ENCODE measurements around the gene MCFD2.

- TF ChIP-seq, protein P1, sequence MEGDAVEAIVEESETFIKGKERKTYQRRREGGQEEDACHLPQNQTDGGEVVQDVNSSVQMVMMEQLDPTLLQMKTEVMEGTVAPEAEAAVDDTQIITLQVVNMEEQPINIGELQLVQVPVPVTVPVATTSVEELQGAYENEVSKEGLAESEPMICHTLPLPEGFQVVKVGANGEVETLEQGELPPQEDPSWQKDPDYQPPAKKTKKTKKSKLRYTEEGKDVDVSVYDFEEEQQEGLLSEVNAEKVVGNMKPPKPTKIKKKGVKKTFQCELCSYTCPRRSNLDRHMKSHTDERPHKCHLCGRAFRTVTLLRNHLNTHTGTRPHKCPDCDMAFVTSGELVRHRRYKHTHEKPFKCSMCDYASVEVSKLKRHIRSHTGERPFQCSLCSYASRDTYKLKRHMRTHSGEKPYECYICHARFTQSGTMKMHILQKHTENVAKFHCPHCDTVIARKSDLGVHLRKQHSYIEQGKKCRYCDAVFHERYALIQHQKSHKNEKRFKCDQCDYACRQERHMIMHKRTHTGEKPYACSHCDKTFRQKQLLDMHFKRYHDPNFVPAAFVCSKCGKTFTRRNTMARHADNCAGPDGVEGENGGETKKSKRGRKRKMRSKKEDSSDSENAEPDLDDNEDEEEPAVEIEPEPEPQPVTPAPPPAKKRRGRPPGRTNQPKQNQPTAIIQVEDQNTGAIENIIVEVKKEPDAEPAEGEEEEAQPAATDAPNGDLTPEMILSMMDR (IDR thresholded peaks at IDR 0.05) = no peak
- TF ChIP-seq POLR2AphosphoS5 (IDR thresholded peaks at IDR 0.05; ENCODE audit: low read depth, low read length) = no peak
Measured at GRCh38 chr2:46873604-46874068, 42.0 kb downstream of the MCFD2 start.
